Glutamatergic neuron (in vitro differentiated cells): ENCODE results near the gene ESPL1. TPM values are rescaled to one million over a fixed set of nuclear protein-coding genes. Genes with fewer than 3 reads are reported as not detected.

Experiments used
- DNase-seq: peaks from one replicate; pipeline ENCODE4 v3.0.0; 2022
- H3K27ac Mint-ChIP-seq: one replicate; pipeline ENCODE4 v1.8.0; 2020; ENCODE audit warnings: mild to moderate bottlenecking, mixed read lengths, inconsistent platforms; ENCODE audit not compliant: unreplicated experiment
- H3K27me3 Mint-ChIP-seq: one replicate; pipeline ENCODE4 v1.8.0; 2020; ENCODE audit warnings: mild to moderate bottlenecking, moderate library complexity, mixed read lengths, inconsistent platforms; ENCODE audit not compliant: unreplicated experiment
- H3K36me3 Mint-ChIP-seq: one replicate; pipeline ENCODE4 v1.8.0; 2020; ENCODE audit warnings: mild to moderate bottlenecking, mixed read lengths, inconsistent platforms; ENCODE audit not compliant: unreplicated experiment
- H3K4me1 Mint-ChIP-seq: one replicate; pipeline ENCODE4 v1.8.0; 2020; ENCODE audit warnings: mild to moderate bottlenecking, low read depth, mixed read lengths, inconsistent platforms; ENCODE audit not compliant: unreplicated experiment
- H3K4me3 Mint-ChIP-seq: one replicate; pipeline ENCODE4 v1.8.0; 2020; ENCODE audit warnings: mild to moderate bottlenecking, mixed read lengths, inconsistent platforms; ENCODE audit not compliant: unreplicated experiment
- H3K9me3 Mint-ChIP-seq: one replicate; pipeline ENCODE4 v1.8.0; 2020; ENCODE audit warnings: mild to moderate bottlenecking, moderate library complexity, mixed read lengths, inconsistent platforms; ENCODE audit not compliant: unreplicated experiment
- total RNA-seq: library from RNA; stranded (reverse); fragmentation: NEBNext Ultra II Directional; extraction: Animal tissue kit (Norgen Biotek cat#: 25700); gene quantifications from one replicate; pipeline ENCODE4 v1.2.1, GENCODE V29; 2021; ENCODE audit not compliant: unreplicated experiment
- TF ChIP-seq, protein P1 (sequence below): fragments of 200-600 bp; sonication (generic); IDR thresholded peaks from one replicate; pipeline ENCODE4 v1.5.0; 2021; ENCODE audit not compliant: partially characterized antibody, unreplicated experiment

ESPL1 gene
- total RNA-seq, 1 donor from 2014 or later: 5.1 TPM

DNA sequence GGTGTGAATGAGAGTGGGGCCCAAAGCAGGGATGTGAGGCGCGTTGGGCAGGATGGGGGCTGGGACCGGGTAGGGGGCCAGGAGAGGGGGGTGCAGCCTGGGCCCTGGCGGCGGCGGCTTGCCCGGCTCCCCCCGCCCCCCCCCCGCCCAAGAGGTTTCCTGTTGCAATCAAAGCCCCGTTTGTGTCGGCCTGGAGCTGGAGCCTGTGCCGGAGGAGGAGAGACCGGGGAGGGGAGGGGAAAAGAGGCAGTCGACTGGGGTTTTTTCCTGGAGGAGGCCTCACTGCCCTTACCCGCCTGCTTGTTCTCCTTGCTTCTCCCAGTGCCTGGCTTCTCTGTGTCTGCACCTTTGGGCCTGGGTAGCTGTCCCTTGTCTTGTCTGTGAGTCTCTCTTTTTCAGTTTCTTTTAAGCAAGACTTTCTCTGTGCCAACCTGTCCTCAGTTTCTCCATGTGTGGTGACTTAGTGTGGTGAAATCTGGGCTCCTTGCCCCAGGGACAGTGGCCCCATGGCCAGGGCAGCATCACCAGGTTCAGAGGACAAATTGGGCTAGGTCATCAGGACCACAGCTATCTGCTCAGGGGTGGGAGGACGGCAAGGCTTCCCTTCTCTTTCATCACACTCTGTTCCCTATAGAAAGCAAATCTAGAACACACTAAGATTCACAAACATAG is 44.6 kb upstream of the ESPL1 start:
- Mint-ChIP-seq H3K4me3 (no peak overlapping the region), H3K27me3 (peaks cover 30% of the 10 kb centered on the region), H3K4me1 (peaks cover 12% of the 10 kb centered on the region)

GRCh38 chr12:53224061-53224896 is 43.8 kb upstream of the ESPL1 start:
- Mint-ChIP-seq H3K4me3 (no peak overlapping the region), H3K9me3 (peaks cover 15% of the 10 kb centered on the region), H3K4me1 (peaks cover 12% of the 10 kb centered on the region), H3K36me3 (no peaks in the 10 kb centered on the region), H3K27me3 (peaks cover 28% of the 10 kb centered on the region), H3K27ac (no peak overlapping the region)
- no peak for DNase-seq
- TF ChIP-seq, protein P1, sequence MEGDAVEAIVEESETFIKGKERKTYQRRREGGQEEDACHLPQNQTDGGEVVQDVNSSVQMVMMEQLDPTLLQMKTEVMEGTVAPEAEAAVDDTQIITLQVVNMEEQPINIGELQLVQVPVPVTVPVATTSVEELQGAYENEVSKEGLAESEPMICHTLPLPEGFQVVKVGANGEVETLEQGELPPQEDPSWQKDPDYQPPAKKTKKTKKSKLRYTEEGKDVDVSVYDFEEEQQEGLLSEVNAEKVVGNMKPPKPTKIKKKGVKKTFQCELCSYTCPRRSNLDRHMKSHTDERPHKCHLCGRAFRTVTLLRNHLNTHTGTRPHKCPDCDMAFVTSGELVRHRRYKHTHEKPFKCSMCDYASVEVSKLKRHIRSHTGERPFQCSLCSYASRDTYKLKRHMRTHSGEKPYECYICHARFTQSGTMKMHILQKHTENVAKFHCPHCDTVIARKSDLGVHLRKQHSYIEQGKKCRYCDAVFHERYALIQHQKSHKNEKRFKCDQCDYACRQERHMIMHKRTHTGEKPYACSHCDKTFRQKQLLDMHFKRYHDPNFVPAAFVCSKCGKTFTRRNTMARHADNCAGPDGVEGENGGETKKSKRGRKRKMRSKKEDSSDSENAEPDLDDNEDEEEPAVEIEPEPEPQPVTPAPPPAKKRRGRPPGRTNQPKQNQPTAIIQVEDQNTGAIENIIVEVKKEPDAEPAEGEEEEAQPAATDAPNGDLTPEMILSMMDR: peak; percentile 23

More for the DNA sequence above, 44.6 kb upstream of the ESPL1 start:
- TF ChIP-seq, protein P1: no peak
- Mint-ChIP-seq H3K9me3 (peaks cover 15% of the 10 kb centered on the region), H3K36me3 (no peaks in the 10 kb centered on the region), H3K27ac (no peak overlapping the region)
- DNase-seq: no peak

- Mint-ChIP-seq H3K27me3 (peaks cover 28% of the 10 kb centered on the region), H3K27ac (peak overlapping the region; percentile 1), H3K9me3 (peaks cover 14% of the 10 kb centered on the region), H3K36me3 (no peaks in the 10 kb centered on the region), H3K4me3 (peak overlapping the region; percentile 30), H3K4me1 (peaks cover 12% of the 10 kb centered on the region)
- TF ChIP-seq, protein P1: no peak
- DNase-seq: no peak
These were observed 43.0 kb upstream of the ESPL1 start for GRCh38 chr12:53224897-53225634.

DNA sequence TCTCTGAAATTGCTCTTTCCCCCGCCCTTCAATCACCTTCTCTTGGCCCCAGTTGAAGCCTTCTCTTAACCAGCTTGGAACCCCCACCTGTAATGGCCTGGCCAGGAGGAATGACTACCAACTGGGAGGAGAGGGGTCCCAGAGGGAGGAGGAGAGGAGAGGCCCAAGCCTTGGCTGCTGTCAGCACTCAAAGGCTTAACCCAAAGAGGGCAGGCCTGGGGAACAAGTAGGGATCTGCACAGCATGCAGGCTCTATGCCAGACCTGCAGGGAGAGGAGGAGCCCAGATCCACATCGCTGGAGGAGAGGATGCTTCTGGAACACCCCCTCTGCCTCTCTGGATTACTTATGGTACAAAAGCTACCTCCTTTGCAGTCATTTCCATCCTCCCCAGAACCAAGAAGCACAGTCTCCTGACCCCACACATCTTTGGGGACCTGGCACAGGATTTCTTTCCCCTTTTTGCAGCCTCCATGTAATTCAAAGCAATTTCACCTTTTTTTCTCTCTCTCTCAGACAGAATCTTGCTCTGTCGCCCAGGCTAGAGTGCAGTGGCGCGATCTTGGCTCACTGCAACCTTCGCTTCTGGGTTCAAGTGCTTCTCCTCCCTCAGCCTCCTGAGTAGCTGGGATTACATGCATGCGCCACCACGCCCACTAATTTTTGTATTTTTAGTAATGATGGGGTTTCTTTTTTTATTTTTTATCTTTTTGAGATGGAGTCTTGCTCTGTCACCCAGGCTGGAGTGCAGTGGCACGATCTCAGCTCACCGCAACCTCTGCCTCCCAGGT is 42.3 kb upstream of the ESPL1 start:
- Mint-ChIP-seq H3K36me3 (no peaks in the 10 kb centered on the region), H3K4me1 (peaks cover 12% of the 10 kb centered on the region), H3K27me3 (peaks cover 26% of the 10 kb centered on the region), H3K27ac (peak overlapping the region; percentile 1), H3K9me3 (peaks cover 14% of the 10 kb centered on the region), H3K4me3 (no peak overlapping the region)
- TF ChIP-seq, protein P1: no peak
- no peak for DNase-seq
